Nephron (organoid): ENCODE data around the gene PNPLA6.

Experiments used
- H3K27ac Mint-ChIP-seq, 3 experiments: 2 replicates each; pipeline ENCODE4 v1.8.0; 2020; ENCODE audit warnings: mixed read lengths in 3 of 3, mild to moderate bottlenecking in 2 of 3, moderate library complexity in 1 of 3
- H3K27me3 Mint-ChIP-seq: 2 replicates; pipeline ENCODE4 v1.8.0; 2021; ENCODE audit warnings: low read depth, mild to moderate bottlenecking, moderate library complexity, mixed read lengths
- H3K36me3 Mint-ChIP-seq: 2 replicates; pipeline ENCODE4 v1.8.0; 2020; ENCODE audit warnings: low read depth, mixed read lengths
- H3K4me1 Mint-ChIP-seq: 2 replicates; pipeline ENCODE4 v1.8.0; 2020; ENCODE audit warnings: mixed read lengths
- H3K4me3 Mint-ChIP-seq, 3 experiments: 2 replicates each; pipeline ENCODE4 v1.8.0; 2020; ENCODE audit warnings: mild to moderate bottlenecking in 3 of 3, mixed read lengths in 3 of 3, moderate library complexity in 2 of 3
- H3K9me3 Mint-ChIP-seq: 2 replicates; pipeline ENCODE4 v1.8.0; 2020; ENCODE audit warnings: mixed read lengths
- TF ChIP-seq, protein P1 (sequence below), 3 experiments: fragments of 200-600 bp; sonication (generic); IDR thresholded peaks; one replicate each; pipeline ENCODE4 v1.5.0; 2021; ENCODE audit warnings: antibody characterized with exemption in 3 of 3; ENCODE audit not compliant: unreplicated experiment in 3 of 3

Gene PNPLA6

GRCh38 chr19:7582446-7582845, 46.9 kb downstream of the PNPLA6 start:
- no peak overlapping the region for H3K4me3 Mint-ChIP-seq
- no peak overlapping the region for H3K27ac Mint-ChIP-seq
- H3K9me3 Mint-ChIP-seq = no peaks in the 10 kb centered on the region

GRCh38 chr19:7589822-7590221, 54.3 kb downstream of the PNPLA6 start:
- TF ChIP-seq, protein P1, sequence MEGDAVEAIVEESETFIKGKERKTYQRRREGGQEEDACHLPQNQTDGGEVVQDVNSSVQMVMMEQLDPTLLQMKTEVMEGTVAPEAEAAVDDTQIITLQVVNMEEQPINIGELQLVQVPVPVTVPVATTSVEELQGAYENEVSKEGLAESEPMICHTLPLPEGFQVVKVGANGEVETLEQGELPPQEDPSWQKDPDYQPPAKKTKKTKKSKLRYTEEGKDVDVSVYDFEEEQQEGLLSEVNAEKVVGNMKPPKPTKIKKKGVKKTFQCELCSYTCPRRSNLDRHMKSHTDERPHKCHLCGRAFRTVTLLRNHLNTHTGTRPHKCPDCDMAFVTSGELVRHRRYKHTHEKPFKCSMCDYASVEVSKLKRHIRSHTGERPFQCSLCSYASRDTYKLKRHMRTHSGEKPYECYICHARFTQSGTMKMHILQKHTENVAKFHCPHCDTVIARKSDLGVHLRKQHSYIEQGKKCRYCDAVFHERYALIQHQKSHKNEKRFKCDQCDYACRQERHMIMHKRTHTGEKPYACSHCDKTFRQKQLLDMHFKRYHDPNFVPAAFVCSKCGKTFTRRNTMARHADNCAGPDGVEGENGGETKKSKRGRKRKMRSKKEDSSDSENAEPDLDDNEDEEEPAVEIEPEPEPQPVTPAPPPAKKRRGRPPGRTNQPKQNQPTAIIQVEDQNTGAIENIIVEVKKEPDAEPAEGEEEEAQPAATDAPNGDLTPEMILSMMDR (IDR thresholded peaks at IDR 0.05; ENCODE audit: unreplicated experiment in 3 of 3) = no peak
- Mint-ChIP-seq H3K4me3 (no peak overlapping the region), H3K9me3 (no peaks in the 10 kb centered on the region), H3K27me3 (peaks cover 40% of the 10 kb centered on the region), H3K27ac (no peak overlapping the region), H3K36me3 (no peaks in the 10 kb centered on the region), H3K4me1 (no peaks in the 10 kb centered on the region)

More at GRCh38 chr19:7582446-7582845, 46.9 kb downstream of the PNPLA6 start:
- Mint-ChIP-seq H3K4me1 (no peaks in the 10 kb centered on the region), H3K36me3 (no peaks in the 10 kb centered on the region), H3K27me3 (peaks cover 28% of the 10 kb centered on the region)
- TF ChIP-seq, protein P1 (IDR thresholded peaks at IDR 0.05; ENCODE audit: unreplicated experiment in 3 of 3) = no peak

DNA sequence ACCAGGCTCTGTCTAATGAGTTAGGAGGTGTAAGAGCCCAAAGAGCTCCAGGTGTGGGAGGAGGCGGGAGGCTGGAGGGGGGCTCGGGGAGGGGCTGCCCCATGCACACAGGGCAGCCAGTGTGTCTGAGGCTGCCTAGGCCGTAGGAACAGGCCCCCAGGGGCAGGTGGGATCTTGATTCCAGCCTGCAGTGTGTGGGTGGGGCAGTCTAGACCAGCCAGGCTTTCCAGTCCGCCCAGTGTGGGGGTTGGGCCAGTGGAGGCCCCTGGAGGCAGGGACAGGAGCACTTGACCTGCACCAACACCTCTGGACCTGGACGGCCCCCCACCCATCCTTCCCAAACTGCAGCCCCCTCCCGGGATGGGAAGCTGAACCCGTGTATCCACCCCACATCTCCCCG, 54.7 kb downstream of the PNPLA6 start:
- peaks cover 44% of the 10 kb centered on the region for H3K27me3 Mint-ChIP-seq
- no peaks in the 10 kb centered on the region for H3K36me3 Mint-ChIP-seq

GRCh38 chr19:7595466-7596133, 60.1 kb downstream of the PNPLA6 start, which contains the start of gene CAMSAP3:
TSS of gene CAMSAP3 (plus strand) at chr19:7595863. CDS start at chr19:7596003, 140 bp downstream.
- H3K9me3 Mint-ChIP-seq = no peaks in the 10 kb centered on the region
- H3K4me1 Mint-ChIP-seq = no peaks in the 10 kb centered on the region
- TF ChIP-seq, protein P1 (IDR thresholded peaks at IDR 0.05; ENCODE audit: unreplicated experiment in 3 of 3) = no peak
- peak within 1 kb of the TSS in 2 of 3 experiments; percentile 10 to 35 for H3K27ac Mint-ChIP-seq
- H3K27me3 Mint-ChIP-seq = peaks cover 63% of the 10 kb centered on the region
- no peaks in the 10 kb centered on the region for H3K36me3 Mint-ChIP-seq
- H3K4me3 Mint-ChIP-seq = peak within 1 kb of the TSS; percentile 72 to 80 (median 79)

More for the DNA sequence above, 54.7 kb downstream of the PNPLA6 start:
- Mint-ChIP-seq H3K4me3 (no peak overlapping the region), H3K27ac (no peak overlapping the region), H3K9me3 (no peaks in the 10 kb centered on the region), H3K4me1 (no peaks in the 10 kb centered on the region)
- TF ChIP-seq, protein P1 (IDR thresholded peaks at IDR 0.05; ENCODE audit: unreplicated experiment in 3 of 3) = no peak

GRCh38 chr19:7596211-7596937, 60.9 kb downstream of the PNPLA6 start:
- Mint-ChIP-seq H3K36me3 (no peaks in the 10 kb centered on the region), H3K9me3 (no peaks in the 10 kb centered on the region), H3K4me1 (no peaks in the 10 kb centered on the region), H3K27ac (no peak overlapping the region), H3K4me3 (peak overlapping the region; percentile 68 to 80 (median 79)), H3K27me3 (peaks cover 61% of the 10 kb centered on the region)
- TF ChIP-seq, protein P1 (IDR thresholded peaks at IDR 0.05; ENCODE audit: unreplicated experiment in 3 of 3) = no peak
